Liver (tissue), 9 donors: ENCODE data around the gene GMEB2. TPM values are rescaled to one million over a fixed set of nuclear protein-coding genes. Genes with fewer than 3 reads are reported as not detected.
A peak's percentile ranks its signal among the peaks of the same experiment; 100 is the strongest.

Source experiments
- DNase-seq: peaks from one replicate; pipeline ENCODE4 v3.0.0-alpha.2; 2017; ENCODE audit warnings: low spot score
- H3K27ac ChIP-seq, 2 donors: one replicate each; pipeline ENCODE4 v1.7.0; 2013; ENCODE audit warnings: inconsistent platforms in 2 of 2, low read length in 2 of 2, control low read depth in 1 of 2, low read depth in 1 of 2, mild to moderate bottlenecking in 1 of 2
- H3K27me3 ChIP-seq, 4 donors: one replicate each; pipeline versions ENCODE4 v1.6.1 to v1.7.0; 2013; ENCODE audit warnings: low read length in 3 of 4, inconsistent platforms in 1 of 4, mild to moderate bottlenecking in 1 of 4, moderate library complexity in 1 of 4; ENCODE audit not compliant: control insufficient read depth in 4 of 4, insufficient read depth in 4 of 4
- H3K36me3 ChIP-seq, 4 donors: one replicate each; pipeline versions ENCODE4 v1.6.1 to v1.7.0; 2013; ENCODE audit warnings: low read length in 3 of 4, mild to moderate bottlenecking in 3 of 4, low read depth in 1 of 4, moderate library complexity in 1 of 4; ENCODE audit not compliant: control insufficient read depth in 4 of 4, insufficient read depth in 3 of 4
- H3K4me1 ChIP-seq, 4 donors: one replicate each; pipeline versions ENCODE4 v1.6.1 to v1.7.0; 2013; ENCODE audit warnings: low read length in 3 of 4, mild to moderate bottlenecking in 3 of 4, moderate library complexity in 1 of 4; ENCODE audit not compliant: control insufficient read depth in 4 of 4, insufficient read depth in 4 of 4
- H3K4me3 ChIP-seq, 3 donors: one replicate each; pipeline versions ENCODE4 v1.6.1 to v1.7.0; 2013; ENCODE audit warnings: low read length in 3 of 3, control low read depth in 1 of 3, low read depth in 1 of 3, mild to moderate bottlenecking in 1 of 3
- H3K9ac ChIP-seq, 2 donors: one replicate each; pipeline ENCODE4 v1.7.0; 2013; ENCODE audit warnings: low read length in 2 of 2, mild to moderate bottlenecking in 2 of 2, moderate library complexity in 2 of 2, control low read depth in 1 of 2, low read depth in 1 of 2
- H3K9me3 ChIP-seq, 4 donors: one replicate each; pipeline versions ENCODE4 v1.6.1 to v1.7.0; 2013; ENCODE audit warnings: low read length in 3 of 4; ENCODE audit not compliant: control insufficient read depth in 4 of 4
- EGR1 ChIP-seq, 2 donors: IDR thresholded peaks; 2 replicates each; pipeline ENCODE4 v1.6.1; 2016 to 2018; ENCODE audit warnings: antibody characterized with exemption in 2 of 2, low read depth in 2 of 2
- FOXA1 ChIP-seq: IDR thresholded peaks from 2 replicates; pipeline ENCODE4 v1.6.1; 2016; ENCODE audit warnings: antibody characterized with exemption
- FOXA2 ChIP-seq: IDR thresholded peaks from 2 replicates; pipeline ENCODE4 v1.6.1; 2016; ENCODE audit warnings: antibody characterized with exemption
- GABPA ChIP-seq, 2 donors: IDR thresholded peaks in 1 of 2; conservative IDR thresholded peaks in 1 of 2; 2 replicates each; pipeline ENCODE4 v1.6.1; 2016; ENCODE audit warnings: antibody characterized with exemption in 2 of 2, mild to moderate bottlenecking in 1 of 2, moderate library complexity in 1 of 2
- HNF4G ChIP-seq: IDR thresholded peaks from 2 replicates; pipeline ENCODE4 v1.6.1; 2016; ENCODE audit warnings: antibody characterized with exemption
- JUND ChIP-seq, 2 donors: IDR thresholded peaks; 2 replicates each; pipeline ENCODE4 v1.6.1; 2016; ENCODE audit warnings: antibody characterized with exemption in 2 of 2
- RAD21 ChIP-seq, 2 donors: IDR thresholded peaks; 2 replicates each; pipeline ENCODE4 v1.6.1; 2016; ENCODE audit warnings: antibody characterized with exemption in 2 of 2, mild to moderate bottlenecking in 2 of 2
- RXRA ChIP-seq, 2 donors: IDR thresholded peaks; 2 replicates each; pipeline ENCODE4 v1.6.1; 2017 to 2018; ENCODE audit warnings: antibody characterized with exemption in 2 of 2, mild to moderate bottlenecking in 1 of 2
- SP1 ChIP-seq: IDR thresholded peaks from 2 replicates; pipeline ENCODE4 v1.6.1; 2018; ENCODE audit warnings: antibody characterized with exemption, mild to moderate bottlenecking
- TAF1 ChIP-seq: conservative IDR thresholded peaks from 2 replicates; pipeline ENCODE4 v1.6.1; 2016; ENCODE audit warnings: antibody characterized with exemption, mild to moderate bottlenecking
- WGBS: extraction: QIAGEN DNeasy Blood & Tissue Kit; methylation state at CpG from one replicate; pipeline ENCODE4 v1.1.7; 2013; 5-methylcytosine and 5-hydroxymethylcytosine counted together
- polyA plus RNA-seq, 2 donors: library from polyadenylated mRNA; stranded (reverse) in 1 of 2; unstranded in 1 of 2; fragments of 200-250 nt in 1 of 2; fragments of >200 nt in 1 of 2; fragmentation: Nextera tagmentation in 1 of 2; extraction: Ambion mirVana in 1 of 2; gene quantifications; one replicate each; pipeline versions ENCODE4 v1.2.1 to v1.2.3, GENCODE V29; 2013 to 2015
- total RNA-seq, 2 donors: library from RNA; depleted of rRNA; stranded (reverse); fragments of >200 nt; gene quantifications; one replicate each; pipeline ENCODE4 v1.2.3, GENCODE V29; 2014
- TF ChIP-seq, protein P1 (sequence below): IDR thresholded peaks from 2 replicates; pipeline ENCODE4 v1.6.1; 2016; ENCODE audit warnings: antibody characterized with exemption
- TF ChIP-seq, protein P2 (sequence below): fragments of 150-350 bp; IDR thresholded peaks from 2 replicates; pipeline ENCODE4 v1.5.1; 2017; ENCODE audit warnings: improper control_type of control experiment, low read depth, low read length; ENCODE audit not compliant: missing input control
- TF ChIP-seq, protein P3 (sequence below): IDR thresholded peaks from 2 replicates; pipeline ENCODE4 v1.6.1; 2016; ENCODE audit warnings: antibody characterized with exemption
- TF ChIP-seq, protein P4 (sequence below): IDR thresholded peaks from 2 replicates; pipeline ENCODE4 v1.6.1; 2016; ENCODE audit warnings: antibody characterized with exemption, mild to moderate bottlenecking
- TF ChIP-seq, protein P5 (sequence below): IDR thresholded peaks from 2 replicates; pipeline ENCODE4 v1.6.1; 2016; ENCODE audit warnings: antibody characterized with exemption
- donor health status: healthy.
- donor health status: healthy.
- donor health status: healthy.
- donor health status: healthy.
- donor health status: healthy.

The GMEB2 gene
- total and polyA plus RNA-seq, 4 donors: 1.3 to 8.6 (median 5.3) TPM

DNA sequence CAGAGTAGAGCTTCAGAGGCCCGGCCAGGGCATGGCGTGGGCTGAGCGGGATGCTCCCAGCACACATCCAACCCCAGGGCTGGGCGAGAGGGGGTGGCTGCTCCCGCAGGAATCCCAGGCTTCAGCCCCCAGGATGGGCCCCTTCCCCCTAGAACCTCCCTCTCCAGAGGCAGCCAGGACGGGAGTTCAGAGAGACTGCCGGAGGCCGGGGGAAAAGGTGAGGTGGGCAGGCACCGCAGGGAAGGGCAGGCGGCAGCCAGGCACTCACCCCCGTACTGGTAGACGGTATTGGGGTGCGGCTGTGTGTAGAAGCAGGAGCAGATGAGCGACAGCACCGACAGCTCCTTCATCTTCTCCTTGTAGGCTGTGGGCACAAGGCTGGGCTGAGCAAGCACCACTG lies 17.0 kb upstream of the GMEB2 start:
- Histone ChIP-seq H3K9ac (no peak overlapping the region), H3K27ac (no peak overlapping the region), H3K4me3 (no peak overlapping the region), H3K4me1 (peaks cover 0 to 10% (median 7%) of the 10 kb centered on the region in 4 donors), H3K27me3 (no peaks in the 10 kb centered on the region), H3K9me3 (no peaks in the 10 kb centered on the region), H3K36me3 (no peaks in the 10 kb centered on the region)
- DNase-seq: no peak
- 91% methylated on average over 15 of the region's 15 CpGs for WGBS
- TF ChIP-seq SP1 (no peak), HNF4G (no peak)

DNA sequence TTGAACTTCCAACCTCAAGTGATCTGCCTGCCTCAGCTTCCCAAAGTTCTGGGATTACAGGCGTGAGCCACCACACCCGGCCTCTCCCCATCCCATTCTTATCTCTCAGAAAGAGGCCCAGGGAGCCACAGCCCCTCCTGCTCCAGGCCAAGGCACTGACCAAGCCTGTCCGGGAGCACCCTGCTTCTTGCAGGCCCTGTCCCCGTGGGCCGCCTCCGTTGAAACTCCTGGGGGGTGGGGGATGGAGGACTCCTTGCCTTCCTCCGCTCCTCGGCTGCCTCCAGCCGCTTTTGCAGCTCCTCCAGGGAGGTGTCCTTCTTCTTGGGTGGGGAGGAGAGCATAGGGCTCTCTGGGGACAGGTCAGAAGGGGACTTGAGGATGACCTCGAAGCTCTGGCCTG lies 16.6 kb upstream of the GMEB2 start:
- DNase-seq: no peak
- WGBS: 91% methylated on average over 10 of the region's 10 CpGs

DNA sequence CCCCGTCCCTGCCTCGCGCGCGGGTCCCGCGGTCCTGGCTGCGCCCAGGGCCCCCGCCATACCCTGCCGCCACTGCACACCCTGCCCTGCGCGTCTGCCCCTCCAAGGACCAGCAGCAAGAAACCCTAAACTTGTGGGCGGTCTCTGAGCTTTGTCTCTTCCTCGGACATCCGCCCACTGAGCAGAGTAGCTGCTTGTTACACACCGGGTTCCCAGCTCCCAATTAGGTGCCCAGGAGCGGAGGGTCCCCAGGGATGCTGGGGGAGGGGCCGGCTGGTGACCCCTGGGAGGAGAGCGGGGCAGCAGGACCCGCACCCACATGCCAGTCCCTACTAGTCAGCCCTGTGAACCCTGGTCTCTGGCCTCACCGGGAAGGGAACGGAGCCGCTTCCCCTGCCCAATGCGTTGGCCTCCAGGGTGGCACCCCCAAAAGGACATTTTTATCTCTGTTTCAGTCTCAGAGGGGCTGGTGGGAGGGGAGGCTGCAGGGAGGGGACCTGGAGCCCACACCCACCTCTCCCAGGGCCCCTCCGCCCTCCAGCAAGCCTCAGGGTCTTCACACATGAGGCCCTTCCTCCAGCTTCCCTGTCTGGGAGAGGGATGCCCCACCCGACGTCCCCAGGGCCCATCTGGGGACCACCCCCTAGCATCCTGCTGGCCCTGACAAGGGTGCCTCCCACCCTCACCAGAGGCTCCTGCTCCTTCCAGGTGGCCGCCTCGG lies 15.8 kb upstream of the GMEB2 start:
- 34% methylated on average over 29 of the region's 29 CpGs for WGBS
- no peaks in the 10 kb centered on the region for H3K9me3 ChIP-seq
- no peaks in the 10 kb centered on the region for H3K36me3 ChIP-seq
- peak overlapping the region in 1 of 2 donors; percentile 54 for H3K27ac ChIP-seq
- no peak overlapping the region for H3K9ac ChIP-seq
- H3K4me1 ChIP-seq: peaks cover 0 to 10% (median 7%) of the 10 kb centered on the region in 4 donors
- peak overlapping the region in 1 of 3 donors; percentile 64 for H3K4me3 ChIP-seq
- no peaks in the 10 kb centered on the region for H3K27me3 ChIP-seq
- no peak for DNase-seq
- TF ChIP-seq, protein P1, sequence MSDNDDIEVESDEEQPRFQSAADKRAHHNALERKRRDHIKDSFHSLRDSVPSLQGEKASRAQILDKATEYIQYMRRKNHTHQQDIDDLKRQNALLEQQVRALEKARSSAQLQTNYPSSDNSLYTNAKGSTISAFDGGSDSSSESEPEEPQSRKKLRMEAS: no peak
- TF ChIP-seq JUND (IDR thresholded peaks at IDR 0.05) (no peak), FOXA2 (no peak), EGR1 (IDR thresholded peaks at IDR 0.05; ENCODE audit: low read depth in 2 of 2) (no peak), RXRA (IDR thresholded peaks at IDR 0.05) (no peak), FOXA1 (no peak), TAF1 (no peak)
- TF ChIP-seq, protein P2, sequence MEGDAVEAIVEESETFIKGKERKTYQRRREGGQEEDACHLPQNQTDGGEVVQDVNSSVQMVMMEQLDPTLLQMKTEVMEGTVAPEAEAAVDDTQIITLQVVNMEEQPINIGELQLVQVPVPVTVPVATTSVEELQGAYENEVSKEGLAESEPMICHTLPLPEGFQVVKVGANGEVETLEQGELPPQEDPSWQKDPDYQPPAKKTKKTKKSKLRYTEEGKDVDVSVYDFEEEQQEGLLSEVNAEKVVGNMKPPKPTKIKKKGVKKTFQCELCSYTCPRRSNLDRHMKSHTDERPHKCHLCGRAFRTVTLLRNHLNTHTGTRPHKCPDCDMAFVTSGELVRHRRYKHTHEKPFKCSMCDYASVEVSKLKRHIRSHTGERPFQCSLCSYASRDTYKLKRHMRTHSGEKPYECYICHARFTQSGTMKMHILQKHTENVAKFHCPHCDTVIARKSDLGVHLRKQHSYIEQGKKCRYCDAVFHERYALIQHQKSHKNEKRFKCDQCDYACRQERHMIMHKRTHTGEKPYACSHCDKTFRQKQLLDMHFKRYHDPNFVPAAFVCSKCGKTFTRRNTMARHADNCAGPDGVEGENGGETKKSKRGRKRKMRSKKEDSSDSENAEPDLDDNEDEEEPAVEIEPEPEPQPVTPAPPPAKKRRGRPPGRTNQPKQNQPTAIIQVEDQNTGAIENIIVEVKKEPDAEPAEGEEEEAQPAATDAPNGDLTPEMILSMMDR: no peak
- TF ChIP-seq, protein P3, sequence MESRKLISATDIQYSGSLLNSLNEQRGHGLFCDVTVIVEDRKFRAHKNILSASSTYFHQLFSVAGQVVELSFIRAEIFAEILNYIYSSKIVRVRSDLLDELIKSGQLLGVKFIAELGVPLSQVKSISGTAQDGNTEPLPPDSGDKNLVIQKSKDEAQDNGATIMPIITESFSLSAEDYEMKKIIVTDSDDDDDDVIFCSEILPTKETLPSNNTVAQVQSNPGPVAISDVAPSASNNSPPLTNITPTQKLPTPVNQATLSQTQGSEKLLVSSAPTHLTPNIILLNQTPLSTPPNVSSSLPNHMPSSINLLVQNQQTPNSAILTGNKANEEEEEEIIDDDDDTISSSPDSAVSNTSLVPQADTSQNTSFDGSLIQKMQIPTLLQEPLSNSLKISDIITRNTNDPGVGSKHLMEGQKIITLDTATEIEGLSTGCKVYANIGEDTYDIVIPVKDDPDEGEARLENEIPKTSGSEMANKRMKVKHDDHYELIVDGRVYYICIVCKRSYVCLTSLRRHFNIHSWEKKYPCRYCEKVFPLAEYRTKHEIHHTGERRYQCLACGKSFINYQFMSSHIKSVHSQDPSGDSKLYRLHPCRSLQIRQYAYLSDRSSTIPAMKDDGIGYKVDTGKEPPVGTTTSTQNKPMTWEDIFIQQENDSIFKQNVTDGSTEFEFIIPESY: no peak

More for the DNA sequence above, 16.6 kb upstream of the GMEB2 start:
- peaks cover 0 to 10% (median 7%) of the 10 kb centered on the region in 4 donors for H3K4me1 ChIP-seq
- no peaks in the 10 kb centered on the region for H3K27me3 ChIP-seq
- no peak overlapping the region for H3K4me3 ChIP-seq
- H3K27ac ChIP-seq: no peak overlapping the region
- TF ChIP-seq GABPA (IDR thresholded peaks at IDR 0.05 in 1 of 2, conservative IDR thresholded peaks at IDR 0.05 in 1 of 2) (no peak), RAD21 (IDR thresholded peaks at IDR 0.05) (no peak), FOXA1 (no peak)
- TF ChIP-seq, protein P4, sequence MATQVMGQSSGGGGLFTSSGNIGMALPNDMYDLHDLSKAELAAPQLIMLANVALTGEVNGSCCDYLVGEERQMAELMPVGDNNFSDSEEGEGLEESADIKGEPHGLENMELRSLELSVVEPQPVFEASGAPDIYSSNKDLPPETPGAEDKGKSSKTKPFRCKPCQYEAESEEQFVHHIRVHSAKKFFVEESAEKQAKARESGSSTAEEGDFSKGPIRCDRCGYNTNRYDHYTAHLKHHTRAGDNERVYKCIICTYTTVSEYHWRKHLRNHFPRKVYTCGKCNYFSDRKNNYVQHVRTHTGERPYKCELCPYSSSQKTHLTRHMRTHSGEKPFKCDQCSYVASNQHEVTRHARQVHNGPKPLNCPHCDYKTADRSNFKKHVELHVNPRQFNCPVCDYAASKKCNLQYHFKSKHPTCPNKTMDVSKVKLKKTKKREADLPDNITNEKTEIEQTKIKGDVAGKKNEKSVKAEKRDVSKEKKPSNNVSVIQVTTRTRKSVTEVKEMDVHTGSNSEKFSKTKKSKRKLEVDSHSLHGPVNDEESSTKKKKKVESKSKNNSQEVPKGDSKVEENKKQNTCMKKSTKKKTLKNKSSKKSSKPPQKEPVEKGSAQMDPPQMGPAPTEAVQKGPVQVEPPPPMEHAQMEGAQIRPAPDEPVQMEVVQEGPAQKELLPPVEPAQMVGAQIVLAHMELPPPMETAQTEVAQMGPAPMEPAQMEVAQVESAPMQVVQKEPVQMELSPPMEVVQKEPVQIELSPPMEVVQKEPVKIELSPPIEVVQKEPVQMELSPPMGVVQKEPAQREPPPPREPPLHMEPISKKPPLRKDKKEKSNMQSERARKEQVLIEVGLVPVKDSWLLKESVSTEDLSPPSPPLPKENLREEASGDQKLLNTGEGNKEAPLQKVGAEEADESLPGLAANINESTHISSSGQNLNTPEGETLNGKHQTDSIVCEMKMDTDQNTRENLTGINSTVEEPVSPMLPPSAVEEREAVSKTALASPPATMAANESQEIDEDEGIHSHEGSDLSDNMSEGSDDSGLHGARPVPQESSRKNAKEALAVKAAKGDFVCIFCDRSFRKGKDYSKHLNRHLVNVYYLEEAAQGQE: no peak
- TF ChIP-seq, protein P2: no peak
- TF ChIP-seq, protein P5, sequence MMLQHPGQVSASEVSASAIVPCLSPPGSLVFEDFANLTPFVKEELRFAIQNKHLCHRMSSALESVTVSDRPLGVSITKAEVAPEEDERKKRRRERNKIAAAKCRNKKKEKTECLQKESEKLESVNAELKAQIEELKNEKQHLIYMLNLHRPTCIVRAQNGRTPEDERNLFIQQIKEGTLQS: no peak
- H3K9me3 ChIP-seq: no peaks in the 10 kb centered on the region
- no peaks in the 10 kb centered on the region for H3K36me3 ChIP-seq
- no peak overlapping the region for H3K9ac ChIP-seq
